Choroid plexus epithelial cell (primary cell): ENCODE measurements around the gene PLEKHF1.
"Not testable (repeated sequence)": the region's sequence is repeated elsewhere in the genome, so short reads cannot be mapped to it uniquely, and the experiment has no call there.

Source experiments
- DNase-seq: peaks from one replicate; pipeline ENCODE4 v3.0.0-alpha.2; 2010; ENCODE audit warnings: low read depth
- H3K4me3 ChIP-seq: 2 replicates; pipeline ENCODE4 v1.5.1; 2011; ENCODE audit warnings: low read depth, mild to moderate bottlenecking, control low read depth, low read length, moderate library complexity
- CTCF ChIP-seq: conservative IDR thresholded peaks from 2 replicates; pipeline ENCODE4 v1.5.1; 2011; ENCODE audit warnings: low read depth, mild to moderate bottlenecking, control low read depth, inconsistent platforms, low read length, moderate library complexity

Gene PLEKHF1

GRCh38 chr19:29620931-29621351 is 44.3 kb upstream of the PLEKHF1 start:
- TF ChIP-seq CTCF = no peak
- H3K4me3 ChIP-seq = no peak overlapping the region
- DNase-seq = peak; percentile 19

- no peak overlapping the region for H3K4me3 ChIP-seq
- no peak for TF ChIP-seq CTCF
- DNase-seq = peak; percentile 49
Observed at GRCh38 chr19:29622166-29623070, 42.8 kb upstream of the PLEKHF1 start.

- no peak overlapping the region for H3K4me3 ChIP-seq
- DNase-seq = no peak
- TF ChIP-seq CTCF = no peak
Observed at GRCh38 chr19:29623726-29624488, 41.4 kb upstream of the PLEKHF1 start.

- TF ChIP-seq CTCF = no peak
- no peak overlapping the region for H3K4me3 ChIP-seq
Observed at GRCh38 chr19:29624489-29625185, 40.6 kb upstream of the PLEKHF1 start.

GRCh38 chr19:29625186-29625651 is 40.0 kb upstream of the PLEKHF1 start:
- TF ChIP-seq CTCF = no peak
- H3K4me3 ChIP-seq = no peak overlapping the region
- DNase-seq = no peak

More at GRCh38 chr19:29624489-29625185, 40.6 kb upstream of the PLEKHF1 start:
- DNase-seq = no peak

- H3K4me3 ChIP-seq = no peak overlapping the region
- DNase-seq = no peak
- no peak for TF ChIP-seq CTCF
Observed at GRCh38 chr19:29626386-29626785, 38.9 kb upstream of the PLEKHF1 start.

- not testable (repeated sequence) for DNase-seq, H3K4me3 ChIP-seq
Observed at GRCh38 chr19:29626832-29627231, 38.4 kb upstream of the PLEKHF1 start.
